Measurements from ENCODE around the gene PGA5.
"Not testable (repeated sequence)": the region's sequence is repeated elsewhere in the genome, so short reads cannot be mapped to it uniquely, and the experiment has no call there.

- not testable (repeated sequence) for TF ChIP-seq CTCF, EZH2, EZH2phosphoT487 (IDR thresholded peaks at IDR 0.05)
Measured at GRCh38 chr11:61232548-61233145, 8.3 kb upstream of the PGA5 start.
